GM04503 (cell line): Measurements from ENCODE around the gene MROH2A.
"Not testable (repeated sequence)": the region's sequence is repeated elsewhere in the genome, so short reads cannot be mapped to it uniquely, and the experiment has no call there.

Experiments
- DNase-seq: peaks from one replicate; pipeline ENCODE4 v3.0.0-alpha.2; 2012; ENCODE audit warnings: low read depth

Gene MROH2A

GRCh38 chr2:233778030-233778429 lies at the start of gene MROH2A:
TSS of gene MROH2A (plus strand) at chr2:233778330. CDS start at chr2:233779359, 1,029 bp downstream.
- no peak for DNase-seq

- no peak for DNase-seq
These were observed 49.3 kb upstream of the MROH2A start, which contains the start of gene UGT1A3 for GRCh38 chr2:233728723-233729301. TSS of gene UGT1A3 (plus strand) at chr2:233729042. CDS start at chr2:233729127, 85 bp downstream.

GRCh38 chr2:233736868-233737653 lies 41.1 kb upstream of the MROH2A start:
- DNase-seq: not testable (repeated sequence)

- DNase-seq: no peak
These were observed 37.3 kb upstream of the MROH2A start for GRCh38 chr2:233740870-233741269.

- DNase-seq: no peak
These were observed 34.5 kb upstream of the MROH2A start for GRCh38 chr2:233743464-233744259.

GRCh38 chr2:233745073-233745755 lies 32.9 kb upstream of the MROH2A start:
- no peak for DNase-seq

GRCh38 chr2:233745838-233746237 lies 32.3 kb upstream of the MROH2A start:
- DNase-seq: not testable (repeated sequence)

- DNase-seq: no peak
These were observed 31.5 kb upstream of the MROH2A start for GRCh38 chr2:233746475-233747282.

- DNase-seq: no peak
These were observed 30.9 kb upstream of the MROH2A start for GRCh38 chr2:233747283-233747544.

- not testable (repeated sequence) for DNase-seq
These were observed 27.4 kb upstream of the MROH2A start for GRCh38 chr2:233750689-233751088.

- DNase-seq: not testable (repeated sequence)
These were observed 26.7 kb upstream of the MROH2A start for GRCh38 chr2:233751212-233752009.

GRCh38 chr2:233754872-233755611 lies 23.1 kb upstream of the MROH2A start:
- no peak for DNase-seq

GRCh38 chr2:233756429-233757081 lies 21.6 kb upstream of the MROH2A start:
- no peak for DNase-seq

- no peak for DNase-seq
These were observed 20.0 kb upstream of the MROH2A start for GRCh38 chr2:233758141-233758540.

- DNase-seq: no peak
These were observed 19.3 kb upstream of the MROH2A start for GRCh38 chr2:233758849-233759248.

- DNase-seq: no peak
These were observed 18.1 kb upstream of the MROH2A start, which contains the start of gene UGT1A1 for GRCh38 chr2:233760043-233760442. TSS of gene UGT1A1 (plus strand) at chr2:233760270. CDS start at chr2:233760288, 18 bp downstream.

GRCh38 chr2:233761040-233761769 lies 16.9 kb upstream of the MROH2A start:
- no peak for DNase-seq

- peak; percentile 26 for DNase-seq
These were observed 13.9 kb upstream of the MROH2A start for GRCh38 chr2:233764264-233764663.

GRCh38 chr2:233764761-233765160 lies 13.4 kb upstream of the MROH2A start:
- no peak for DNase-seq
